ENCODE measurements around the gene MYO1C.
"Not testable (repeated sequence)": the region's sequence is repeated elsewhere in the genome, so short reads cannot be mapped to it uniquely, and the experiment has no call there.

The MYO1C gene

GRCh38 chr17:1467258-1467657, 25.2 kb downstream of the MYO1C start:
- no peak overlapping the region for H3K9ac ChIP-seq (ENCODE audit: low read length)
- H3K4me1 ChIP-seq (ENCODE audit: control insufficient read depth, insufficient read depth, low read length), result peaks cover 9% of the 10 kb centered on the region
- H3K4me3 ChIP-seq (ENCODE audit: low read length), result no peak overlapping the region
- H3K27me3 ChIP-seq (ENCODE audit: control insufficient read depth, insufficient read depth, low read length), result no peaks in the 10 kb centered on the region
- H3K36me3 ChIP-seq (ENCODE audit: control insufficient read depth, insufficient read depth, low read length), result peaks cover 20% of the 10 kb centered on the region
- no peaks in the 10 kb centered on the region for H3K9me3 ChIP-seq (ENCODE audit: control insufficient read depth, low read length)

GRCh38 chr17:1464186-1464585, 28.3 kb downstream of the MYO1C start:
- Histone ChIP-seq H3K4me1 (ENCODE audit: control insufficient read depth, insufficient read depth, low read length) (peaks cover 28% of the 10 kb centered on the region), H3K9ac (ENCODE audit: low read length) (no peak overlapping the region), H3K36me3 (ENCODE audit: control insufficient read depth, insufficient read depth, low read length) (peaks cover 14% of the 10 kb centered on the region), H3K4me3 (ENCODE audit: low read length) (no peak overlapping the region), H3K9me3 (ENCODE audit: control insufficient read depth, low read length) (no peaks in the 10 kb centered on the region), H3K27me3 (ENCODE audit: control insufficient read depth, insufficient read depth, low read length) (no peaks in the 10 kb centered on the region)

DNA sequence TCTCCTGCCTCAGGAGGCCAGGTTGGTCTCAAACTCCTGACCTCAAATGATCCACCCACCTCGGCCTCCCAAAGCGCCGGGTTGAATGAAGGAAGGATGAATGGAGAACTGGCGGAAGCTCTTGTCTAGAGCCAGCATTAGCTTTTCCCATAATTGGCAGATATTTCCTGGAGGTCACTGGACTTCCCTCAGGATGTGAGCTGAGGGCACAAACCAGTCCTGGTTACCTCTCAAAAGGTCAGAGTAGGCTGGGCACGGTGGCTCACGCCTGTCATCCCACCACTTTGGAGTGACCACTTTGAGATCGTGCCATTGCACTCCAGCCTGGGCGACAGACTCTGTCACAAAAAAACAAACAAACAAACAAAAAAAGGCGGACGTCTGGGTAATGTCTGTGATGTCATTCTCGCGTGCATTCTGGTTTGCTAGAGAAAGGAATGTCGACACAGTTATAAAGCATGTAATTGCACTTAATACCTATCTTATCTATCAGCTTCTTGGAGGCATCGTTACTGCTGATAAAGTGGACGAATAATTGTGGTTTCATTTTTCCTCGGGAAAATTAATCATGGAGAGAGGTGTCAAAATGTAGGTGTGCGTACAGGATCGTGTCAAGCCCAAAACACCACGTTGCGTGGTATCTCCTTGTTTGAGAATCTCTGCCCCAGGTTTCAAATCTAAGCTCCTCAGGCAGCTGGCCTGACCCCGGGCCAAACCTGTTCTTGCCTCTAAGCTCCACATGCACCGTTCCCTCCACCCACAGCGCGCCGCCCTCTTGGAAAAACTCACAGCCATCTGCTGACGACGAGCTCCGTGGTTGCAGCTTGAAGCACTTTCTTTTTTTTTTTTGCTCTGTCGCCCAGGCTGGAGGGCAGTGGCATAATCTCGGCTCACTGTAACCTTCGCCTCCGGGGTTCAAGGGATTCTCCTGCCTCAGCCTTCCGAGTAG, 30.0 kb downstream of the MYO1C start:
- no peaks in the 10 kb centered on the region for H3K9me3 ChIP-seq (ENCODE audit: control insufficient read depth, low read length)
- no peak overlapping the region for H3K9ac ChIP-seq (ENCODE audit: low read length)
- H3K36me3 ChIP-seq (ENCODE audit: control insufficient read depth, insufficient read depth, low read length), result no peaks in the 10 kb centered on the region
- no peak overlapping the region for H3K4me3 ChIP-seq (ENCODE audit: low read length)
- H3K27me3 ChIP-seq (ENCODE audit: control insufficient read depth, insufficient read depth, low read length), result no peaks in the 10 kb centered on the region
- peaks cover 28% of the 10 kb centered on the region for H3K4me1 ChIP-seq (ENCODE audit: control insufficient read depth, insufficient read depth, low read length)

GRCh38 chr17:1461198-1461944, 31.1 kb downstream of the MYO1C start:
- Histone ChIP-seq H3K4me3 (ENCODE audit: low read length) (no peak overlapping the region), H3K36me3 (ENCODE audit: control insufficient read depth, insufficient read depth, low read length) (no peaks in the 10 kb centered on the region), H3K4me1 (ENCODE audit: control insufficient read depth, insufficient read depth, low read length) (peaks cover 33% of the 10 kb centered on the region), H3K9ac (ENCODE audit: low read length) (no peak overlapping the region), H3K9me3 (ENCODE audit: control insufficient read depth, low read length) (no peaks in the 10 kb centered on the region), H3K27me3 (ENCODE audit: control insufficient read depth, insufficient read depth, low read length) (no peaks in the 10 kb centered on the region)

GRCh38 chr17:1460233-1460632, 32.3 kb downstream of the MYO1C start:
- Histone ChIP-seq H3K9ac (ENCODE audit: low read length) (no peak overlapping the region), H3K4me3 (ENCODE audit: low read length) (no peak overlapping the region), H3K36me3 (ENCODE audit: control insufficient read depth, insufficient read depth, low read length) (no peaks in the 10 kb centered on the region), H3K27me3 (ENCODE audit: control insufficient read depth, insufficient read depth, low read length) (no peaks in the 10 kb centered on the region), H3K9me3 (ENCODE audit: control insufficient read depth, low read length) (no peaks in the 10 kb centered on the region), H3K4me1 (ENCODE audit: control insufficient read depth, insufficient read depth, low read length) (peaks cover 33% of the 10 kb centered on the region)

DNA sequence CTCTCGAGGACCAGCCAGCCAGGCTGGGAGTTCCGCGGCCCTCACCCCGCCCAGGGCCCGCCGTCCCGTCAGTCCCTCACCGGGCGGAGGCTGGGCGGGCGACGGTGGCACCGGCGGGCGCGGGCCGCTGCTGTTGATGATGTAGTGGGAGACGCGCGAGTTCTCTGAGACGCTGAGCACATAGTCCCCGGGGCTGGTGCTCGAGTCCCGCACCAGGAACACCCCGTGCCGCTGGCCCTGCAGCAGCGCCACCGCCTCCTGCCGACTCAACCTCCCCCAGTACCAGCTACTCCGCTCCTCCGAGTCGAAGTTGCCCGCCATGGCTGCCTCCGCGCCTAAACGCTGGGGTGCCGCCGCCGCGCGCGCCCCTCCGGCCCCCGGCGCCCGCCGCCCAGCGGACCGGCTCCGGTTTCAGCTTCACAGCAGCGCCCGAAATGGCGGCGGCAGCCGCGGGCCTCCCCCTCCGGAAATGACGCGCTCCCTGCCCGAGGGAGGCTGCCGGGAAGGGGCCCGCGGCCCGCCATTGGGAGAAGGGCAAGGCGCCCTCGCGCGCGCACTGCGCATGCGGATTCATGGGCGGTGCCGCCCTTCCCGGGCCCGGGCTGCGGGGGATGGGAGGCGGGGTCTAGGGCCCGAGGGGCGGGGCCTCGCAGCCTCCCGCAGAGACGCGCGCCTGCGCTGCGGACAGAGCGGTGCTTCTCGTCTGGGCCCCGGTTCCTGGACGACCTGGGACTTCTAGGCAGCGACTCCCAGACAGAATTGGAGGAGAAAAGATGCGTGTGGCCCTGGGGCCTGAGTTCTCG, 36.5 kb downstream of the MYO1C start, which contains the start of gene CRK:
CRK (minus strand) TSS at position 436 of the 803 bp plus-strand sequence; CDS start at position 321, 115 bp downstream.
- peaks cover 36% of the 10 kb centered on the region for H3K4me1 ChIP-seq (ENCODE audit: control insufficient read depth, insufficient read depth, low read length)
- peak within 1 kb of the TSS; percentile 91 for H3K9ac ChIP-seq (ENCODE audit: low read length)
- no peaks in the 10 kb centered on the region for H3K9me3 ChIP-seq (ENCODE audit: control insufficient read depth, low read length)
- no peaks in the 10 kb centered on the region for H3K36me3 ChIP-seq (ENCODE audit: control insufficient read depth, insufficient read depth, low read length)
- H3K4me3 ChIP-seq (ENCODE audit: low read length), result peak within 1 kb of the TSS; percentile 63
- H3K27me3 ChIP-seq (ENCODE audit: control insufficient read depth, insufficient read depth, low read length), result no peaks in the 10 kb centered on the region

DNA sequence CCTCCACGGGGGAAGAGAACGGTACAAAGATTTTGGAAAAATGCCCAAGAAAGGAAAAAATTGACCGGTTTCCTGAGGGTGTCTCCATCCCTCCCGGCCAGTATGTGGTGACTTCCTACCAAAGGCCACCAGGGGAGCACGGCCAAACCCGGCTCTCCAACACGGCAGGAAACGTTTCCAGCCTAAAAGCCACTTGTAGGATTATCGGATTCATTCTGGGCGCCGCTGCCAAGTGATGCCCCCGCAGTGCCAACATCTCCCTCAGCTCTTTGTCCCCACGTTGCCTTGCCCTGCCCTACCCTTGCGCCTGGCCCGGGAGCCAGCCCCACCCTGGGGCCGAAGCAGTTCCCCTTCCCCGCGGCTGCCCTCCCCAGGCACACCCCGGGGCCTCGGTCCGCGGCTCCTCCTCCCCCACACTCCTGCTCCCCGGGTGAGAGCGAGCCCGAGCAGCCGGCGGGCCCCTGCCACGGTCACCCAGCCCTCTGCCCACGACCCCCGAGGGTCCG, 37.1 kb downstream of the MYO1C start:
- no peaks in the 10 kb centered on the region for H3K9me3 ChIP-seq (ENCODE audit: control insufficient read depth, low read length)
- peak overlapping the region; percentile 63 for H3K4me3 ChIP-seq (ENCODE audit: low read length)
- peak overlapping the region; percentile 91 for H3K9ac ChIP-seq (ENCODE audit: low read length)
- peaks cover 34% of the 10 kb centered on the region for H3K4me1 ChIP-seq (ENCODE audit: control insufficient read depth, insufficient read depth, low read length)
- no peaks in the 10 kb centered on the region for H3K27me3 ChIP-seq (ENCODE audit: control insufficient read depth, insufficient read depth, low read length)
- no peaks in the 10 kb centered on the region for H3K36me3 ChIP-seq (ENCODE audit: control insufficient read depth, insufficient read depth, low read length)

GRCh38 chr17:1454541-1454940, 37.9 kb downstream of the MYO1C start:
- H3K4me1 ChIP-seq (ENCODE audit: control insufficient read depth, insufficient read depth, low read length), result peaks cover 28% of the 10 kb centered on the region
- H3K36me3 ChIP-seq (ENCODE audit: control insufficient read depth, insufficient read depth, low read length), result no peaks in the 10 kb centered on the region
- peak overlapping the region; percentile 63 for H3K4me3 ChIP-seq (ENCODE audit: low read length)
- H3K9ac ChIP-seq (ENCODE audit: low read length), result peak overlapping the region; percentile 91
- no peaks in the 10 kb centered on the region for H3K9me3 ChIP-seq (ENCODE audit: control insufficient read depth, low read length)
- H3K27me3 ChIP-seq (ENCODE audit: control insufficient read depth, insufficient read depth, low read length), result no peaks in the 10 kb centered on the region

- H3K4me3 ChIP-seq (ENCODE audit: low read length); H3K9ac ChIP-seq (ENCODE audit: low read length); H3K9me3 ChIP-seq (ENCODE audit: control insufficient read depth, low read length); H3K27me3 ChIP-seq (ENCODE audit: control insufficient read depth, insufficient read depth, low read length); H3K36me3 ChIP-seq (ENCODE audit: control insufficient read depth, insufficient read depth, low read length): not testable (repeated sequence)
- H3K4me1 ChIP-seq (ENCODE audit: control insufficient read depth, insufficient read depth, low read length), result peaks cover 33% of the 10 kb centered on the region
These were observed 38.8 kb downstream of the MYO1C start for GRCh38 chr17:1453694-1454093.

DNA sequence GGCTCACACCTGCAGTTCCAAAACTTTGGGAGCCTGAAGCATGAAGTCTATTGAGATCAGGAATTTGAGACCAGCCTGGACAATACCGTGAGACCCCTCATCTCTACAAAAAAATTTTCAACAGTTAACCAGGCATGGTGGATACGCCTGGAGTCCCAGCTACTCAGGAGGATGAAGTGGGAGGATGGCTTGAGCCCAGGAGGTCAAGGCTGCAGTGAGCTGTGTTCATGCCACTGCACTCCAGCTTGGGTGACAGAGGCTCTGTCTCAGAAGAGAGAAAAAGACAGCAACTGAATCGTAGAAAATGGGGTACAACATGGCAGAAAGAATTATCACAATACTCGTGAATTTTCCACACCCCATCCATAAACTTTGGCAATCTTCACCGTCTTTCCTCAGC, 39.6 kb downstream of the MYO1C start:
- H3K9ac ChIP-seq (ENCODE audit: low read length), result no peak overlapping the region
- no peaks in the 10 kb centered on the region for H3K9me3 ChIP-seq (ENCODE audit: control insufficient read depth, low read length)
- no peaks in the 10 kb centered on the region for H3K27me3 ChIP-seq (ENCODE audit: control insufficient read depth, insufficient read depth, low read length)
- no peak overlapping the region for H3K4me3 ChIP-seq (ENCODE audit: low read length)
- no peaks in the 10 kb centered on the region for H3K36me3 ChIP-seq (ENCODE audit: control insufficient read depth, insufficient read depth, low read length)
- peaks cover 33% of the 10 kb centered on the region for H3K4me1 ChIP-seq (ENCODE audit: control insufficient read depth, insufficient read depth, low read length)

GRCh38 chr17:1450261-1450660, 42.2 kb downstream of the MYO1C start:
- not testable (repeated sequence) for H3K4me3 ChIP-seq (ENCODE audit: low read length); H3K9ac ChIP-seq (ENCODE audit: low read length); H3K27me3 ChIP-seq (ENCODE audit: control insufficient read depth, insufficient read depth, low read length); H3K9me3 ChIP-seq (ENCODE audit: control insufficient read depth, low read length); H3K36me3 ChIP-seq (ENCODE audit: control insufficient read depth, insufficient read depth, low read length)
- H3K4me1 ChIP-seq (ENCODE audit: control insufficient read depth, insufficient read depth, low read length), result peaks cover 33% of the 10 kb centered on the region
